IPS-15b (cell line): ENCODE results near the gene LRP2.
A peak's percentile ranks its signal among the peaks of the same experiment; 100 is the strongest.

Source experiments
- H3K27me3 ChIP-seq: one replicate; pipeline ENCODE4 v1.6.1; 2013; ENCODE audit warnings: low read length; ENCODE audit not compliant: control insufficient read depth, insufficient read depth
- H3K36me3 ChIP-seq: one replicate; pipeline ENCODE4 v1.6.1; 2013; ENCODE audit warnings: low read length; ENCODE audit not compliant: control insufficient read depth, insufficient read depth
- H3K4me1 ChIP-seq: one replicate; pipeline ENCODE4 v1.6.1; 2013; ENCODE audit warnings: mild to moderate bottlenecking, low read length; ENCODE audit not compliant: control insufficient read depth, insufficient read depth
- H3K4me3 ChIP-seq: one replicate; pipeline ENCODE4 v1.5.1; 2013; ENCODE audit warnings: low read depth, low read length
- H3K9ac ChIP-seq: one replicate; pipeline ENCODE4 v1.6.1; 2013; ENCODE audit warnings: low read depth, mild to moderate bottlenecking, low read length
- H3K9me3 ChIP-seq: one replicate; pipeline ENCODE4 v1.6.1; 2013; ENCODE audit warnings: mild to moderate bottlenecking, low read length; ENCODE audit not compliant: control insufficient read depth, insufficient read depth

LRP2 gene

DNA sequence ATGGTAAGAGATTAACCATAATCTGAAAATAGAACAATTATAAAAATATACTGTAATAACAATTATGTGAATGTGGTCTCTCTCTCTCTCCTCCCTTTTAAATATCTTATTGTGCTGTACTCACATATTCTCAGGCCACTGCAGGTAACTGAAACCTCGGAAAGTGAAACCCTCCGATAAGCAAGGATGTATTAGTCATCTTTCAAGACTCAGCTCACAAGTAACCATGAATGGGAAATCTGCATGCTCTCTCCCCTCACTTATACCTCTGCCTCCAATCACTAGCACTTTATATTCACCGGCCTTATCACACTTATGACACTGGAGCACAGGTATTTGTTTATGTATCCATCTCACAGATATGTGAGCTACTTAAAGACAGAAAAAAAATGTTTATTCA lies 139.7 kb downstream of the LRP2 start:
- Histone ChIP-seq H3K4me3 (no peak overlapping the region), H3K36me3 (no peaks in the 10 kb centered on the region), H3K9ac (no peak overlapping the region), H3K27me3 (no peaks in the 10 kb centered on the region), H3K9me3 (no peaks in the 10 kb centered on the region), H3K4me1 (no peaks in the 10 kb centered on the region)

DNA sequence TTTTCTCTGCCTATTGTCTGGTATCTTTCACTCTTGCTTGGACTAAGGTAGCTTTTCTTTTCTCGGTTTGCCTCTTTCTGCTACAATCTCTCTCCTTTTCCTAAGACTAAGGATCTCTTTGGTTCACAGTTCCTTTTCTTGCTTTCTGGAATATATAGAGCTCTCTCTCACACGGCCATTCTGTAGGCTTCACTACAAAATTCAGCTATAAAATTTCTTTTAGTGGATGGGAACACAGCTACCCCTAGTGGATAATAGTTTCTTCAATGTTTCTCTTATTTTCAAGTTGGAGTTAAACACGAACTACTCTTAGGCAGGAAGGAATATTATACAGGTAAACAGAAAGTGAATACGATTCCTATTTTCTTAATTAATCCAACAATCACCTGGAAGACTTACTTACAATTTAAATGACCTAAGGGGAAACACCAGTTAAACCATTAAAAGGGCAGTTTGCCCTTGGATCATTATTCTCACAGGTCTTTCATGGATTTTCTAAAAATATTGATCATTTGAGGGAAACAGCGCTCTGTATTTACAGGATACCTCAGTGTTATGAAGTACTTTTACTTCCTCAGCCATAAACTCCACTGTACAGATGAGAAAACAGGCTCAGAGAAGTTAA lies 140.5 kb downstream of the LRP2 start:
- peak overlapping the region; percentile 8 for H3K9ac ChIP-seq
- H3K4me3 ChIP-seq: no peak overlapping the region
- H3K4me1 ChIP-seq: no peaks in the 10 kb centered on the region
- H3K36me3 ChIP-seq: no peaks in the 10 kb centered on the region
- no peaks in the 10 kb centered on the region for H3K27me3 ChIP-seq
- H3K9me3 ChIP-seq: no peaks in the 10 kb centered on the region

GRCh38 chr2:169210917-169211316 lies 151.4 kb downstream of the LRP2 start:
- no peak overlapping the region for H3K4me3 ChIP-seq
- H3K4me1 ChIP-seq: no peaks in the 10 kb centered on the region

DNA sequence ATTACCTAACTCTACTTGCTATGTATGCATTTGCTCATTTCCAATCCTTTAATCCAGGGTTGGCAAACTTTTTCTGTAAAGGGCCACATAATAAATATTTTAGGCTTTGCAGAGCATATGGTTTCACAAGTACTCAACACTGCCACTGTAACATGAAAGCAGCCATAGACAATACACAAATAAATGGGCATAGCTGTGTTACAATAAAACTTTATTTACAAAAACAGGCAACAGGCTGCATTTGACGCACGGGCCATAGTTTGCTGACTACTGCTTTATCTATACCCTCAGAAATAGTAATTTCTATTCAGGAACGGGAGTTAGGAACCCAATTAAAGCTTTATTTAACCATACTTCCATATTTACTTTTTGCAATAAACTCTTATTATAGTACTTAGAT lies 154.3 kb downstream of the LRP2 start:
- Histone ChIP-seq H3K4me3 (no peak overlapping the region), H3K27me3 (no peaks in the 10 kb centered on the region), H3K9me3 (no peaks in the 10 kb centered on the region), H3K4me1 (no peaks in the 10 kb centered on the region), H3K36me3 (no peaks in the 10 kb centered on the region), H3K9ac (no peak overlapping the region)

More at GRCh38 chr2:169210917-169211316, 151.4 kb downstream of the LRP2 start:
- no peaks in the 10 kb centered on the region for H3K36me3 ChIP-seq
- no peak overlapping the region for H3K9ac ChIP-seq
- no peaks in the 10 kb centered on the region for H3K9me3 ChIP-seq
- no peaks in the 10 kb centered on the region for H3K27me3 ChIP-seq

DNA sequence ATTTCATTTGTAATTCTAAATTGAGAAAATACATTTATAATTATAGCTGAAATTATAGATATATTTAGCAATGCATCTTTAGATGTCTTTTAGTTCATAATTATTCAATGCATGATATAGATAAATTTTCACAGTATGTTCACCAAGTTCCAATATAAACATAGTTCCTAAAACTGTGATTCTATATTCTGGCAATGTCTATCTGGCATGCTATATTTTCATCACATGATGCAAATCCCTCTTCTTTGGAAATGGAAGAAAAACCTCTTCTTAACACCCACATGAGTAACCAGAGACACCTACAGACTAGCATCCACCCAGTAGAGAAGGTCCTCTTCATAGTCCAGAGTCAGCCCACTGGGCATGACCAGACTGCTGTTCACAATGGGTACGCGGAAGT lies 157.2 kb downstream of the LRP2 start:
- Histone ChIP-seq H3K27me3 (no peaks in the 10 kb centered on the region), H3K9me3 (no peaks in the 10 kb centered on the region), H3K9ac (no peak overlapping the region), H3K36me3 (no peaks in the 10 kb centered on the region), H3K4me3 (no peak overlapping the region), H3K4me1 (no peaks in the 10 kb centered on the region)

GRCh38 chr2:169203952-169204351 lies 158.4 kb downstream of the LRP2 start:
- no peak overlapping the region for H3K4me3 ChIP-seq
- no peaks in the 10 kb centered on the region for H3K27me3 ChIP-seq
- no peaks in the 10 kb centered on the region for H3K9me3 ChIP-seq
- no peaks in the 10 kb centered on the region for H3K36me3 ChIP-seq
- no peaks in the 10 kb centered on the region for H3K4me1 ChIP-seq
- no peak overlapping the region for H3K9ac ChIP-seq

DNA sequence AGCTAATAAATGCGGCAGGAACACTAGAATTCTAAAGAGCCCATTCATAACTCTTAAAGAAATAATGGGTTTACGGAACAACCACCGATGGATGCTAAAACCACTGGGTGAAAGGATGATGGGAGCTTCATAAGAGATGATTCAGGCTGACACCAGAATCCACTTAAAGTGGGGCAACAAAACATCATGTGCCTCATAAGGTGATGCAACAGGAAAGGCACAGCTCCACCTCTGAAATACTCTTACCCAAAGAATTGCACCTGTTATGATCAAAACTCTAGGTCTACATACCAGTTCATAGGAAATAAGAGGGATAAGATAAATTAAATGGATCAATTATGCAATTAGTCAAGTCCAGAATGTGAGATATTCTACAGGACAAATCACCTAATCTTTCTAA lies 161.6 kb downstream of the LRP2 start:
- H3K4me1 ChIP-seq: no peaks in the 10 kb centered on the region
- H3K36me3 ChIP-seq: no peaks in the 10 kb centered on the region
- no peaks in the 10 kb centered on the region for H3K27me3 ChIP-seq
- no peak overlapping the region for H3K4me3 ChIP-seq
- H3K9me3 ChIP-seq: no peaks in the 10 kb centered on the region
- no peak overlapping the region for H3K9ac ChIP-seq

GRCh38 chr2:169193618-169194017 lies 168.7 kb downstream of the LRP2 start:
- no peaks in the 10 kb centered on the region for H3K9me3 ChIP-seq
- H3K4me3 ChIP-seq: no peak overlapping the region
- H3K36me3 ChIP-seq: no peaks in the 10 kb centered on the region
- no peaks in the 10 kb centered on the region for H3K4me1 ChIP-seq
- H3K27me3 ChIP-seq: no peaks in the 10 kb centered on the region
- no peak overlapping the region for H3K9ac ChIP-seq

GRCh38 chr2:169190197-169190775 lies 172.0 kb downstream of the LRP2 start:
- Histone ChIP-seq H3K27me3 (no peaks in the 10 kb centered on the region), H3K4me3 (no peak overlapping the region), H3K9ac (no peak overlapping the region), H3K4me1 (no peaks in the 10 kb centered on the region), H3K9me3 (no peaks in the 10 kb centered on the region), H3K36me3 (no peaks in the 10 kb centered on the region)

- H3K36me3 ChIP-seq: no peaks in the 10 kb centered on the region
Observed at GRCh38 chr2:169189132-169189531, 173.2 kb downstream of the LRP2 start.

DNA sequence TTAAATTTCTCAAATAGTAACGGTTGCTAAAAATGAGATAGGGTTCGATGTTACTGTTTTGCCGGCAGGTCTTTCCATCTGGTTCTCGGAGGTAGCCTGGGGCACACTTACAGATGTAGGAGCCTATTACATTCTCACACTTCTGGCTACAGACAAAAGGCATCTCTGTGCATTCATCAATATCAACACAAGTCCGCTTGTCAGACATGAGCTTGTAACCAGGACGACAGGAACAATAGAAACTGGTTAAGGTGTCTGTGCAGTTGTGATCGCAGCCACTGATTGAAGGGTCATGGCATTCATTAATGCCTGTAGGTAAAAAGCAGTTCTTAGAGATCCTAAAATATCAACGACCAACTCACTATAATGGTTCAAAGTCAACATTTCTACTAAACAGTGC lies 176.6 kb downstream of the LRP2 start:
- Histone ChIP-seq H3K27me3 (no peaks in the 10 kb centered on the region), H3K9ac (no peak overlapping the region), H3K4me3 (no peak overlapping the region)

More at GRCh38 chr2:169189132-169189531, 173.2 kb downstream of the LRP2 start:
- no peak overlapping the region for H3K4me3 ChIP-seq
- H3K4me1 ChIP-seq: no peaks in the 10 kb centered on the region
- no peak overlapping the region for H3K9ac ChIP-seq
- H3K27me3 ChIP-seq: no peaks in the 10 kb centered on the region
- no peaks in the 10 kb centered on the region for H3K9me3 ChIP-seq

DNA sequence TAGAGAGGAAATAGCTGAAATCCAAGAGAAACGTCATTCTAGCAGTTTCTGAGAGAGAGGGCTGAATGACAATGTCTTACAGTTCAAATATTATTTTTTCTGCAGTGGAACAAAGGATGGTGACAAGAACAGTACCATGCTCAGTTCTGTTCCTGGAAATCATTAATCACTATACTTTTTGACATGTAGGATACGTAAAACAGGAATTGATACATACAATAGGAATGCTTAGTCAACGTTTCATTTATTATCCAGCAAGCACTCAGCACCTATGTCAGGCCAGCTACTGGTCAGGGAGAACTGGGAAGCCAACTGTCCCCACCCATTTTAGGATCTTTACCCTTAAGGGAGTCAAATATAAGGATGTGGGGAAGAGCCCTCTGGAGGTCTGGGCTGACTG lies 178.3 kb downstream of the LRP2 start:
- no peaks in the 10 kb centered on the region for H3K27me3 ChIP-seq
- H3K9ac ChIP-seq: no peak overlapping the region
- no peaks in the 10 kb centered on the region for H3K9me3 ChIP-seq
- no peaks in the 10 kb centered on the region for H3K4me1 ChIP-seq
- no peak overlapping the region for H3K4me3 ChIP-seq
- H3K36me3 ChIP-seq: no peaks in the 10 kb centered on the region

More for the DNA sequence above, 176.6 kb downstream of the LRP2 start:
- Histone ChIP-seq H3K4me1 (no peaks in the 10 kb centered on the region), H3K9me3 (no peaks in the 10 kb centered on the region), H3K36me3 (no peaks in the 10 kb centered on the region)
